Naive thymus-derived CD4-positive, alpha-beta T cell (primary cell): Measurements from ENCODE around the gene SPTBN4. TPM values are rescaled to one million over a fixed set of nuclear protein-coding genes. Genes with fewer than 3 reads are reported as not detected.

Experiments
- ATAC-seq: fragments of 150-1000 bp; cut with Tn5 transposase; 2 replicates; pipeline ENCODE4 v1.10.0; 2021; ENCODE audit warnings: mild to moderate bottlenecking, moderate library complexity
- CTCF ChIA-PET: fragments of 350-600 bp; sonication (Branson Sonifier 250); formaldehyde crosslinking; loops from one replicate; lab custom pipeline; 2021; ENCODE audit warnings: antibody characterized with exemption; lab: Charles Lee
- POLR2A ChIA-PET: fragments of 350-600 bp; sonication (Branson Sonifier 250); formaldehyde crosslinking; loops from one replicate; lab custom pipeline; 2021; ENCODE audit warnings: antibody characterized with exemption, inconsistent platforms; lab: Charles Lee
- DNase-seq, 9 donors: peaks; one replicate each; pipeline versions ENCODE4 v3.0.0 to v3.0.0-alpha.2; 2020 to 2022; ENCODE audit warnings: mixed read lengths in 1 of 9
- H3K27ac ChIP-seq: one replicate; pipeline ENCODE4 v1.7.0; 2013; ENCODE audit warnings: mild to moderate bottlenecking, low read depth, low read length, moderate library complexity
- H3K27me3 ChIP-seq, 2 donors: one replicate each; pipeline ENCODE4 v1.7.0; 2013; ENCODE audit warnings: low read length in 2 of 2, mild to moderate bottlenecking in 2 of 2, moderate library complexity in 2 of 2; ENCODE audit not compliant: control insufficient read depth in 2 of 2, insufficient read depth in 2 of 2
- H3K36me3 ChIP-seq, 3 experiments: 1 replicate in 2 of 3; 2 replicates in 1 of 3; pipeline ENCODE4 v1.7.0; 2013; ENCODE audit warnings: low read length in 3 of 3, mild to moderate bottlenecking in 3 of 3, moderate library complexity in 1 of 3; ENCODE audit not compliant: insufficient read depth in 3 of 3, control insufficient read depth in 2 of 3
- H3K4me1 ChIP-seq, 2 donors: one replicate each; pipeline ENCODE4 v1.7.0; 2013; ENCODE audit warnings: low read length in 2 of 2, mild to moderate bottlenecking in 2 of 2, moderate library complexity in 1 of 2; ENCODE audit not compliant: control insufficient read depth in 2 of 2, insufficient read depth in 2 of 2
- H3K4me3 ChIP-seq: 2 replicates; pipeline ENCODE4 v1.7.0; 2013; ENCODE audit warnings: mild to moderate bottlenecking, low read length
- H3K9me3 ChIP-seq, 3 experiments: 1 replicate in 2 of 3; 2 replicates in 1 of 3; pipeline ENCODE4 v1.7.0; 2013; ENCODE audit warnings: low read length in 3 of 3; ENCODE audit not compliant: control insufficient read depth in 2 of 3
- H3K27ac Mint-ChIP-seq, 9 donors: one replicate each; pipeline ENCODE4 v1.8.0; 2020 to 2022; ENCODE audit warnings: mixed read lengths in 9 of 9, mild to moderate bottlenecking in 8 of 9, moderate library complexity in 5 of 9, inconsistent platforms in 2 of 9
- H3K27me3 Mint-ChIP-seq, 5 donors: one replicate each; pipeline ENCODE4 v1.8.0; 2021 to 2022; ENCODE audit warnings: mixed read lengths in 5 of 5, mild to moderate bottlenecking in 1 of 5
- H3K36me3 Mint-ChIP-seq, 5 donors: one replicate each; pipeline ENCODE4 v1.8.0; 2020 to 2022; ENCODE audit warnings: mixed read lengths in 5 of 5, mild to moderate bottlenecking in 3 of 5, inconsistent platforms in 1 of 5
- H3K4me1 Mint-ChIP-seq, 7 donors: one replicate each; pipeline ENCODE4 v1.8.0; 2020 to 2022; ENCODE audit warnings: mixed read lengths in 7 of 7, mild to moderate bottlenecking in 3 of 7, inconsistent platforms in 1 of 7
- H3K4me3 Mint-ChIP-seq, 10 donors: one replicate each; pipeline ENCODE4 v1.8.0; 2020 to 2022; ENCODE audit warnings: mild to moderate bottlenecking in 10 of 10, mixed read lengths in 10 of 10, moderate library complexity in 6 of 10, inconsistent platforms in 2 of 10
- H3K9me3 Mint-ChIP-seq, 11 donors: one replicate each; pipeline ENCODE4 v1.8.0; 2020 to 2022; ENCODE audit warnings: mixed read lengths in 11 of 11, mild to moderate bottlenecking in 4 of 11, inconsistent platforms in 1 of 11, moderate library complexity in 1 of 11
- intact Hi-C, 2 donors: fragments of 100-400 bp; cut with micrococcal nuclease; formaldehyde crosslinking; loops; one replicate each; pipeline ENCODE4 v1.15.1; 2023
- polyA plus RNA-seq, 2 donors: library from polyadenylated mRNA; unstranded; fragments of 300-500 nt; fragmentation: Illumina TruSeq; gene quantifications; one replicate each; pipeline ENCODE4 v1.2.3, GENCODE V29; 2021
- total RNA-seq, 6 experiments: library from RNA in 5 of 6; stranded (reverse) in 5 of 6; gene quantifications; 1 replicate in 5 of 6; 2 replicates in 1 of 6; pipeline ENCODE4 v1.2.3 and lab custom pipeline; 2021 to 2026

SPTBN4 gene
- total and polyA plus RNA-seq, 7 experiments from 2014 or later = 0.20 to 1.5 (median 0.66) TPM; not detected in 1

DNA sequence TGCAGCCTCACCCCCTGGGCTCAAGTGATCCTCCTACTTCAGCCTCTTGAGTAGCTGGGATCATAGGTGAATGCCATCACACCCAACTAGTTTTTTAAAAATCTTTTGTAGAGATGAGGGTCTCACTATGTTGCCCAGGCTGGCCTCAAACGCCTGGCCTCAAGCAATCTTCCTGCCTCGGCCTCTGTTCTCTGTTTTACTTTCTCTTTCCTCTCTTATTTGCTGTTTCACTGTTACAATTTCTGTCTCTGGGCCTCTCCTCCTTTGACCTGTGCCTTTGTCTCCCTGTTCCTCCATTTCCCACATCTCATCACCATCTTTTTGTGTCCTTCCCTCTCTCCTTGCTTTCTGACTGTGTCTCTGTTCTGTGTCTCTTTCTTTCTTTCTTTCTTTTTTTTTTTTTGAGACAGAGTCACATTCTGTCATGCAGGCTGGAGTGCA lies 119.2 kb downstream of the SPTBN4 start:
- DNase-seq (no peak), ATAC-seq (no peak)
- Histone ChIP-seq H3K4me1 (no peaks in the 10 kb centered on the region), H3K9me3 (no peaks in the 10 kb centered on the region), H3K4me3 (no peak overlapping the region), H3K27ac (no peak overlapping the region), H3K36me3 (peaks cover 14 to 94% (median 15%) of the 10 kb centered on the region in 3 experiments), H3K27me3 (no peaks in the 10 kb centered on the region)
- H3K27me3 Mint-ChIP-seq = no peaks in the 10 kb centered on the region
- CTCF ChIA-PET = interaction anchor here (1.1 kb wide), 1 partner anchor 49 kb away, joined by 3 read pairs; no protein-coding TSS in a partner anchor
- H3K4me3 Mint-ChIP-seq = peak overlapping the region in 1 of 10 donors; percentile 82
- intact Hi-C loops = no loop called here
- POLR2A ChIA-PET = no interaction called here
- H3K4me1 Mint-ChIP-seq = peaks cover 0 to 30% (median 11%) of the 10 kb centered on the region in 7 donors
- peak overlapping the region in 3 of 9 donors; percentile 10 to 92 (median 13) for H3K27ac Mint-ChIP-seq
- peaks cover 12 to 45% (median 27%) of the 10 kb centered on the region in 5 donors for H3K36me3 Mint-ChIP-seq
- H3K9me3 Mint-ChIP-seq = no peaks in the 10 kb centered on the region

DNA sequence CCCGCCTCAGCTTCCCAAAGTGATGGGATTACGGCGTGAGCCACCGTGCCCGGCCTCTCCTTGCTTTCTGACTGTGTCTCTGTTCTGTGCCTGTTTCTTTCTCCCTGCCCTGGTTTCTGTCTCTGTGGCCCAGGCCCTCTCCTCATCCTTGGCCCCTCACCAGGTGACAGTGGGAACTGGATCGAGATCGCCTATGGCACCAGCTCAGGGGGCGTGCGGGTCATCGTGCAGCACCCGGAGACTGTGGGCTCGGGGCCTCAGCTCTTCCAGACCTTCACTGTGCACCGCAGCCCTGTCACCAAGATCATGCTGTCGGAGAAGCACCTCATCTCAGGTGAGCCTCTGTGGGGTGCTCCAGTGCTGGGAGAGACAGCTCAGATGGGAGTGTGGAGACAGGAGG lies 119.8 kb downstream of the SPTBN4 start:
- H3K4me3 Mint-ChIP-seq = peak overlapping the region in 1 of 10 donors; percentile 54
- intact Hi-C loops = no loop called here
- H3K27ac Mint-ChIP-seq = peak overlapping the region in 2 of 9 donors; percentile 81 to 92
- no peaks in the 10 kb centered on the region for H3K9me3 Mint-ChIP-seq
- H3K9me3 ChIP-seq = no peaks in the 10 kb centered on the region
- H3K36me3 Mint-ChIP-seq = peaks cover 12 to 43% (median 28%) of the 10 kb centered on the region in 5 donors
- no peak overlapping the region for H3K27ac ChIP-seq
- H3K4me3 ChIP-seq = no peak overlapping the region
- H3K4me1 Mint-ChIP-seq = peaks cover 0 to 30% (median 11%) of the 10 kb centered on the region in 7 donors
- H3K4me1 ChIP-seq = no peaks in the 10 kb centered on the region
- POLR2A ChIA-PET = no interaction called here
- H3K36me3 ChIP-seq = peaks cover 9 to 90% (median 14%) of the 10 kb centered on the region in 3 experiments
- ATAC-seq (no peak), DNase-seq (no peak)
- no peaks in the 10 kb centered on the region for H3K27me3 ChIP-seq
- CTCF ChIA-PET = interaction anchor here (1.1 kb wide), 1 partner anchor 48 kb away, joined by 3 read pairs; no protein-coding TSS in a partner anchor
- H3K27me3 Mint-ChIP-seq = no peaks in the 10 kb centered on the region

- peaks cover 7 to 40% (median 28%) of the 10 kb centered on the region in 5 donors for H3K36me3 Mint-ChIP-seq
These were observed 121.5 kb downstream of the SPTBN4 start for GRCh38 chr19:40588110-40588854.

DNA sequence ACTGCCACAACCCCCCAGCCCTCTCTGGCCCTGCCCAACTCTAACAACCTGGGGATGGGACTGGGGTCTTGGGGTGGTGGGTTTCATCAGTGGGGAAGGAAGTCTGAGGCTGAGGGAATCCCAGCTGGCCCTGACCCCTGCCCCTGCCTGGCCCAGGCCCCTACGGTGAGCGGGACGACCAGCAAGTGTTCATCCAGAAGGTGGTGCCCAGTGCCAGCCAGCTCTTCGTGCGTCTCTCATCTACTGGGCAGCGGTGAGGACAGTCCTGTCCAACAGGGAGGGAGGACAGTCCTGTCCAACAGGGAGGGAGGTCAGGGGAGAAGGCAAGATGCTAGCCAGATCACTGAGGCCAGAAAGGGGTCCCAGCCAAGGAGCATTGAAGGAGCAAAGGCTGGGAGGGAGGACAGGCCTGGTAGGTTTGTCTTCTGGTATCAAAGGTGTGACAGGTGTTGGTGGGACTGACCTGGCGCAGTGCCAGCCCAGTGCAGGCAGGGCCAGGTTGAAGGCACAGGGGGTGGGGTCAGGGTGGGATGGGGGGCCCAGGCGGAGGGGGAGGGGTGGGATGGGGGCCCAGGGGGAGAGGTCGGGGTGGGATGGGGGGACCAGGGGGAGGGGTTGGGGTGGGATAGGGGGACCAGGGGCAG lies 122.2 kb downstream of the SPTBN4 start:
- Histone ChIP-seq H3K36me3 (peaks cover 4 to 66% (median 11%) of the 10 kb centered on the region in 3 experiments), H3K9me3 (no peaks in the 10 kb centered on the region), H3K27me3 (no peaks in the 10 kb centered on the region), H3K4me1 (peaks cover 0 to under 1% of the 10 kb centered on the region in 2 donors), H3K27ac (no peak overlapping the region), H3K4me3 (no peak overlapping the region)
- Mint-ChIP-seq H3K4me3 (no peak overlapping the region), H3K9me3 (no peaks in the 10 kb centered on the region), H3K36me3 (peaks cover 6 to 39% (median 28%) of the 10 kb centered on the region in 5 donors), H3K4me1 (peaks cover under 1 to 25% (median 12%) of the 10 kb centered on the region in 7 donors), H3K27ac (no peak overlapping the region), H3K27me3 (peaks cover 0 to 2% (median 0%) of the 10 kb centered on the region in 5 donors)
- DNase-seq (no peak), ATAC-seq (no peak)
- ChIA-PET POLR2A (interaction anchor here (0.6 kb wide), 1 partner anchor 169 kb away, joined by 3 read pairs; no protein-coding TSS in a partner anchor), CTCF (no interaction called here)
- intact Hi-C loops = no loop called here

More at GRCh38 chr19:40588110-40588854, 121.5 kb downstream of the SPTBN4 start:
- Histone ChIP-seq H3K4me3 (no peak overlapping the region), H3K4me1 (no peaks in the 10 kb centered on the region), H3K36me3 (peaks cover 4 to 74% (median 14%) of the 10 kb centered on the region in 3 experiments), H3K27me3 (no peaks in the 10 kb centered on the region), H3K9me3 (no peaks in the 10 kb centered on the region), H3K27ac (no peak overlapping the region)
- Mint-ChIP-seq H3K4me3 (no peak overlapping the region), H3K4me1 (peaks cover 0 to 25% (median 11%) of the 10 kb centered on the region in 7 donors), H3K9me3 (no peaks in the 10 kb centered on the region), H3K27me3 (no peaks in the 10 kb centered on the region), H3K27ac (peak overlapping the region in 1 of 9 donors; percentile 21)
- intact Hi-C loops = no loop called here
- ChIA-PET POLR2A (interaction anchor here (0.6 to 1.2 kb wide), 2 partner anchors 9 to 168 kb away, joined by 3 read pairs; no protein-coding TSS in a partner anchor), CTCF (no interaction called here)
- ATAC-seq (no peak), DNase-seq (no peak)

DNA sequence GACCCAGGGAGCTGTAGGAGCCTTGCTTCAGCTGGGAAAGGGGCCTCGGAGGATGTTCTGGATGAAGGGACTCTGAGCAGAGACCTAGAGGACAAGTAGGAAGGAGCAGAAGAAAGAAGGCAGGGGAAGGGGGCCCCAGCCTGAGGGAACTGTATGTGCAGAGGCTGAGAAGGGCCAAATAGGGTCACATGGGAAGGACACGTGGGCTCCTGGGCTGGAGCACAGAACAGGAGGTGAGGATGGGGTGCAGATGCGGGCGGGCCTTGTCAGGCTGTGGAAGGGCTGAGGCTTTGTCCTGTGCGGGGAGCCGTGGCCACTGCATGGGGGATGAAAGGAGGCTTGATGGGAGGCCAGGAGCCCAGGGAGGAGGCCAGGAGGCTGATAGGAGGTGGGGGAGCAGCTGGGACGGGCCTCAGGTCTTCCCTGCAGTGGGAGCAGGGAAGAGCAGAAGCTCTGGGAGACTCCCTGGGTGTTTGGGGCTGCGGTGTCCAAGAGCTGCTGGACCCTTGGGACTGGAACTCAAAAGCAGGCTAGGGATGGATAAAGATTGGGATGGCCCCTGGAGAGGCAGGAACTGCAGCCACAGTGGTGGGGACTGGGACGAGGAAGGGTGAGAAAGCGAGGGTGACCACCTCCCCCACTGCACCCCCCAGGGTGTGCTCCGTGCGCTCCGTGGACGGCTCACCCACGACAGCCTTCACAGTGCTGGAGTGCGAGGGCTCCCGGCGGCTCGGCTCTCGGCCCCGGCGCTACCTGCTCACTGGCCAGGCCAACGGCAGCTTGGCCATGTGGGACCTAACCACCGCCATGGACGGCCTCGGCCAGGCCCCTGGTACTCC lies 123.0 kb downstream of the SPTBN4 start:
- Mint-ChIP-seq H3K9me3 (no peaks in the 10 kb centered on the region), H3K4me3 (no peak overlapping the region), H3K36me3 (peaks cover 4 to 34% (median 24%) of the 10 kb centered on the region in 5 donors), H3K4me1 (peaks cover 6 to 30% (median 19%) of the 10 kb centered on the region in 7 donors), H3K27ac (no peak overlapping the region), H3K27me3 (peaks cover 0 to 10% (median 0%) of the 10 kb centered on the region in 5 donors)
- Histone ChIP-seq H3K27me3 (no peaks in the 10 kb centered on the region), H3K36me3 (peaks cover 0 to 59% (median 5%) of the 10 kb centered on the region in 3 experiments), H3K4me1 (peaks cover 5 to 8% of the 10 kb centered on the region in 2 donors), H3K27ac (no peak overlapping the region), H3K9me3 (no peaks in the 10 kb centered on the region), H3K4me3 (no peak overlapping the region)
- POLR2A ChIA-PET = no interaction called here
- intact Hi-C loops = no loop called here
- DNase-seq (no peak), ATAC-seq (no peak)
- CTCF ChIA-PET = no interaction called here
